SK-N-SH (cell line): ENCODE data around the gene MAP3K19. TPM values are rescaled to one million over a fixed set of nuclear protein-coding genes. Genes with fewer than 3 reads are reported as not detected.

ENCODE experiments used
- CTCF ChIA-PET: fragments of 300-600, 350-600 bp; formaldehyde crosslinking; extraction: SDS; loops from one replicate; lab custom pipeline; 2021; lab: Yijun Ruan, JAX
- POLR2A ChIA-PET: fragments of 350-600 bp; sonication (Branson Sonifier 250); formaldehyde crosslinking; extraction: SDS; loops from one replicate; lab custom pipeline; 2020; ENCODE audit warnings: antibody characterized with exemption, inconsistent platforms; lab: Yijun Ruan, JAX
- DNase-seq: peaks from one replicate; pipeline ENCODE4 v3.0.0; 2012
- H2AFZ ChIP-seq: fragments of 200-600 bp; sonication (generic); 2 replicates; pipeline ENCODE4 v1.8.1; 2016; ENCODE audit warnings: antibody characterized with exemption, mild to moderate bottlenecking, low read depth
- H3F3A ChIP-seq: fragments of 200-600 bp; sonication (generic); replicated peaks from 2 replicates; pipeline ENCODE3; 2016; ENCODE audit warnings: antibody characterized with exemption, mild to moderate bottlenecking; ENCODE audit not compliant: insufficient read depth
- H3K27ac ChIP-seq, 2 experiments: fragments of 200-500 bp in 1 of 2; fragments of 200-600 bp in 1 of 2; sonication (Bioruptor generic) in 1 of 2; sonication (generic), shearing (Covaris generic) in 1 of 2; 2 replicates each; pipeline versions ENCODE4 v1.5.1 to v1.6.1; 2014 to 2016; ENCODE audit warnings: low read depth in 2 of 2, inconsistent platforms in 1 of 2, low read length in 1 of 2, mild to moderate bottlenecking in 1 of 2, mixed read lengths in 1 of 2
- H3K27me3 ChIP-seq: fragments of 200-600 bp; sonication (generic), shearing (Covaris generic); 2 replicates; pipeline ENCODE4 v1.6.1; 2016; ENCODE audit warnings: mixed run types; ENCODE audit not compliant: insufficient read depth
- H3K36me3 ChIP-seq, 2 experiments: fragments of 200-500 bp in 1 of 2; fragments of 200-600 bp in 1 of 2; sonication (Bioruptor generic) in 1 of 2; sonication (generic) in 1 of 2; replicated peaks in 1 of 2; 2 replicates each; pipeline versions ENCODE3 to v1.5.1; 2014 to 2016; ENCODE audit warnings: low read length in 1 of 2, mild to moderate bottlenecking in 1 of 2; ENCODE audit not compliant: insufficient read depth in 2 of 2, control insufficient read depth in 1 of 2
- H3K4me1 ChIP-seq, 2 experiments: fragments of 200-500 bp in 1 of 2; fragments of 200-600 bp in 1 of 2; sonication (Bioruptor generic) in 1 of 2; sonication (generic), shearing (Covaris generic) in 1 of 2; 2 replicates each; pipeline versions ENCODE4 v1.5.1 to v1.6.1; 2014 to 2016; ENCODE audit warnings: low read depth in 1 of 2, low read length in 1 of 2, mixed run types in 1 of 2; ENCODE audit not compliant: insufficient read depth in 2 of 2, control insufficient read depth in 1 of 2
- H3K4me2 ChIP-seq: fragments of 200-600 bp; sonication (generic), shearing (Covaris generic); 2 replicates; pipeline ENCODE4 v1.6.1; 2017; ENCODE audit warnings: mixed run types
- H3K4me3 ChIP-seq, 2 experiments: fragments of 200-500 bp in 1 of 2; fragments of 200-600 bp in 1 of 2; sonication (Bioruptor generic) in 1 of 2; sonication (generic), shearing (Covaris generic) in 1 of 2; 2 replicates each; pipeline versions ENCODE4 v1.5.1 to v1.8.1; 2014 to 2016; ENCODE audit warnings: low read depth in 2 of 2, inconsistent platforms in 1 of 2, low read length in 1 of 2, mild to moderate bottlenecking in 1 of 2, mixed read lengths in 1 of 2, moderate library complexity in 1 of 2
- H3K79me2 ChIP-seq: fragments of 200-600 bp; sonication (generic); 2 replicates; pipeline ENCODE4 v1.8.1; 2017; ENCODE audit warnings: mild to moderate bottlenecking; ENCODE audit not compliant: insufficient read depth
- H3K9ac ChIP-seq: fragments of 200-600 bp; sonication (generic); 2 replicates; pipeline ENCODE4 v1.6.1; 2017; ENCODE audit warnings: mixed run types
- H3K9me2 ChIP-seq: fragments of 200-600 bp; sonication (generic); 2 replicates; pipeline ENCODE4 v1.6.1; 2017; ENCODE audit warnings: mixed run types
- H3K9me3 ChIP-seq: fragments of 200-600 bp; sonication (generic); 2 replicates; pipeline ENCODE4 v1.6.1; 2017; ENCODE audit warnings: mixed run types, mild to moderate bottlenecking, moderate library complexity
- H4K20me1 ChIP-seq: fragments of 200-600 bp; sonication (generic); 2 replicates; pipeline ENCODE4 v1.6.1; 2017; ENCODE audit warnings: mild to moderate bottlenecking, mixed run types; ENCODE audit not compliant: insufficient read depth
- CHD2 ChIP-seq: fragments of 150-350 bp; IDR thresholded peaks from 2 replicates; pipeline ENCODE4 v1.6.1; 2018; ENCODE audit warnings: low read length; ENCODE audit not compliant: partially characterized antibody
- EP300 ChIP-seq, 2 experiments: IDR thresholded peaks; 2 replicates each; pipeline versions ENCODE4 v1.4.0 to v1.6.1; 2012; ENCODE audit warnings: borderline replicate concordance in 1 of 2, low read depth in 1 of 2, low read length in 1 of 2
- EZH2phosphoT487 ChIP-seq: fragments of 200-600 bp; sonication (generic); IDR thresholded peaks from 2 replicates; pipeline ENCODE4 v1.6.1; 2017; ENCODE audit warnings: low read depth, mixed run types, mild to moderate bottlenecking, antibody characterized with exemption, moderate library complexity, borderline replicate concordance
- FOSL2 ChIP-seq: IDR thresholded peaks from 2 replicates; pipeline ENCODE4 v1.4.0; 2012; ENCODE audit warnings: low read depth, mild to moderate bottlenecking, moderate library complexity, borderline replicate concordance
- GATA2 ChIP-seq: sonication (generic); formaldehyde crosslinking; IDR thresholded peaks from 2 replicates; pipeline ENCODE4 v1.5.0; 2020; ENCODE audit warnings: mild to moderate bottlenecking, missing genetic modification reagents
- IRF3 ChIP-seq: fragments of 150-350 bp; IDR thresholded peaks from 2 replicates; pipeline ENCODE4 v1.6.1; 2016; ENCODE audit warnings: mild to moderate bottlenecking, low read depth, low read length
- JUND ChIP-seq: IDR thresholded peaks from 2 replicates; pipeline ENCODE4 v1.4.0; 2012
- MAX ChIP-seq: IDR thresholded peaks from 2 replicates; pipeline ENCODE4 v1.4.0; 2012; ENCODE audit warnings: low read depth
- MEF2A ChIP-seq: IDR thresholded peaks from 2 replicates; pipeline ENCODE4 v1.4.0; 2012; ENCODE audit warnings: low read depth, borderline replicate concordance
- MXI1 ChIP-seq: IDR thresholded peaks from 2 replicates; pipeline ENCODE4 v1.6.1; 2012; ENCODE audit warnings: mild to moderate bottlenecking, low read depth, low read length, improper control_type of control experiment
- PBX3 ChIP-seq: IDR thresholded peaks from 2 replicates; pipeline ENCODE4; 2012
- POLR2AphosphoS5 ChIP-seq: IDR thresholded peaks from 2 replicates; pipeline ENCODE4 v1.6.1; 2012; ENCODE audit warnings: low read depth, low read length
- RAD21 ChIP-seq: IDR thresholded peaks from 2 replicates; pipeline ENCODE4 v1.6.1; 2012; ENCODE audit warnings: mild to moderate bottlenecking, low read length
- RFX5 ChIP-seq: IDR thresholded peaks from 2 replicates; pipeline ENCODE4 v1.6.1; 2012; ENCODE audit warnings: mild to moderate bottlenecking, improper control_type of control experiment, low read length
- SMC3 ChIP-seq: IDR thresholded peaks from 2 replicates; pipeline ENCODE4 v1.6.1; 2012; ENCODE audit warnings: low read depth, low read length, improper control_type of control experiment
- TAF1 ChIP-seq: IDR thresholded peaks from 2 replicates; pipeline ENCODE4 v1.6.1; 2012; ENCODE audit warnings: low read depth, mild to moderate bottlenecking, low read length, moderate library complexity, borderline replicate concordance
- TCF12 ChIP-seq: IDR thresholded peaks from 2 replicates; pipeline ENCODE4 v1.4.0; 2012
- TEAD4 ChIP-seq: IDR thresholded peaks from 2 replicates; pipeline ENCODE4 v1.4.0; 2012; ENCODE audit warnings: mild to moderate bottlenecking, borderline replicate concordance; ENCODE audit not compliant: insufficient read depth
- ZBTB33 ChIP-seq: IDR thresholded peaks from 2 replicates; pipeline ENCODE4 v1.4.0; 2012; ENCODE audit warnings: low read depth, borderline replicate concordance
- WGBS: methylation state at CpG from one replicate; pipeline ENCODE4 v1.1.6; 2017; ENCODE audit warnings: low lambda C conversion rate; 5-methylcytosine and 5-hydroxymethylcytosine counted together
- polyA plus RNA-seq, 3 experiments: library from polyadenylated mRNA; depleted of rRNA; stranded (reverse); fragments of >200 nt; gene quantifications; 2 replicates each; pipeline ENCODE4 v1.2.3, GENCODE V29; 2012

The MAP3K19 gene
- polyA plus RNA-seq, 1 of the 3 experiments (the other 2 are of a cell fraction), result not detected

- no peak for DNase-seq
- Histone ChIP-seq H3K36me3 (peaks cover 75 to 82% of the 10 kb centered on the region in 2 experiments), H4K20me1 (no peaks in the 10 kb centered on the region), H3K4me1 (no peaks in the 10 kb centered on the region), H3K79me2 (peaks cover 58% of the 10 kb centered on the region), H3K4me2 (no peak overlapping the region), H3K9me3 (no peaks in the 10 kb centered on the region), H3K27me3 (no peaks in the 10 kb centered on the region), H3K9me2 (no peaks in the 10 kb centered on the region), H3K4me3 (no peak overlapping the region), H3F3A (peaks cover 10% of the 10 kb centered on the region), H3K9ac (no peak overlapping the region), H3K27ac (no peak overlapping the region), H2AFZ (no peak overlapping the region)
- ChIA-PET CTCF (interaction anchor here (1.7 kb wide), 1 partner anchor 23 kb away, joined by 3 read pairs; no protein-coding TSS in a partner anchor), POLR2A (no interaction called here)
- WGBS, result 91% methylated on average over 1 of the region's 1 CpG
- TF ChIP-seq RAD21 (no peak), MXI1 (no peak), EZH2phosphoT487 (no peak), FOSL2 (no peak), CHD2 (no peak), JUND (no peak), GATA2 (CRISPR knock-in tag) (no peak), TCF12 (no peak), ZBTB33 (no peak)
Observed at GRCh38 chr2:134944975-134945374, 102.3 kb downstream of the MAP3K19 start.

- WGBS, result 97% methylated on average over 2 of the region's 2 CpGs
- Histone ChIP-seq H3K9ac (no peak overlapping the region), H3K4me2 (no peak overlapping the region), H3K9me3 (no peaks in the 10 kb centered on the region), H3F3A (peaks cover 10% of the 10 kb centered on the region), H3K27me3 (no peaks in the 10 kb centered on the region), H3K27ac (no peak overlapping the region), H2AFZ (no peak overlapping the region), H3K4me1 (no peaks in the 10 kb centered on the region), H3K79me2 (peaks cover 67% of the 10 kb centered on the region), H3K9me2 (no peaks in the 10 kb centered on the region), H4K20me1 (no peaks in the 10 kb centered on the region), H3K36me3 (peaks cover 82% of the 10 kb centered on the region in 2 experiments), H3K4me3 (no peak overlapping the region)
- no peak for TF ChIP-seq EP300 (IDR thresholded peaks at IDR 0.05; ENCODE audit: borderline replicate concordance in 1 of 2, low read depth in 1 of 2, low read length in 1 of 2)
- TF ChIP-seq RFX5, result no peak
- no peak for TF ChIP-seq IRF3
- TF ChIP-seq MAX, result no peak
- TF ChIP-seq RAD21, result no peak
- no peak for TF ChIP-seq POLR2AphosphoS5
- no peak for TF ChIP-seq TAF1
- TF ChIP-seq PBX3, result no peak
- TF ChIP-seq GATA2 (CRISPR knock-in tag), result no peak
- no peak for TF ChIP-seq ZBTB33
- TF ChIP-seq TEAD4, result no peak
- TF ChIP-seq MEF2A, result no peak
- TF ChIP-seq SMC3, result no peak
- POLR2A ChIA-PET, result no interaction called here
- DNase-seq, result no peak
- CTCF ChIA-PET, result no interaction called here
Observed at GRCh38 chr2:134943540-134943939, 103.7 kb downstream of the MAP3K19 start.
